Endodermal cell (in vitro differentiated cells): ENCODE data around the gene ATOH8. TPM values are rescaled to one million over a fixed set of nuclear protein-coding genes. Genes with fewer than 3 reads are reported as not detected.

Experiments used
- DNase-seq: peaks from one replicate; pipeline ENCODE4 v3.0.0-alpha.2; 2017
- H3K27ac ChIP-seq: 2 replicates; pipeline ENCODE4 v1.5.1; 2013; ENCODE audit warnings: mild to moderate bottlenecking, low read depth, low read length, moderate library complexity
- H3K27me3 ChIP-seq: 2 replicates; pipeline ENCODE4 v1.6.1; 2013; ENCODE audit warnings: mild to moderate bottlenecking, low read length, moderate library complexity; ENCODE audit not compliant: insufficient read depth, control insufficient read depth, poor library complexity, severe bottlenecking
- H3K36me3 ChIP-seq: 2 replicates; pipeline ENCODE4 v1.7.0; 2013; ENCODE audit warnings: mild to moderate bottlenecking, low read length, moderate library complexity; ENCODE audit not compliant: control insufficient read depth, insufficient read depth
- H3K4me1 ChIP-seq: one replicate; pipeline ENCODE4 v1.7.0; 2013; ENCODE audit warnings: low read length; ENCODE audit not compliant: control insufficient read depth, insufficient read depth
- H3K4me3 ChIP-seq: 2 replicates; pipeline ENCODE4 v1.5.1; 2013; ENCODE audit warnings: mild to moderate bottlenecking, low read length, moderate library complexity
- H3K9ac ChIP-seq: 2 replicates; pipeline ENCODE4 v1.6.1; 2013; ENCODE audit warnings: mild to moderate bottlenecking, low read length, moderate library complexity; ENCODE audit not compliant: poor library complexity, severe bottlenecking; ENCODE audit errors: extremely low read depth
- H3K9me3 ChIP-seq: 2 replicates; pipeline ENCODE4 v1.6.1; 2013; ENCODE audit warnings: mild to moderate bottlenecking, low read length, moderate library complexity; ENCODE audit not compliant: control insufficient read depth
- H3K27ac Mint-ChIP-seq: 2 replicates; pipeline ENCODE4 v1.8.0; 2020; ENCODE audit warnings: mixed read lengths
- H3K27me3 Mint-ChIP-seq: 2 replicates; pipeline ENCODE4 v1.8.0; 2021; ENCODE audit warnings: mild to moderate bottlenecking, mixed read lengths; ENCODE audit not compliant: insufficient read depth
- H3K36me3 Mint-ChIP-seq: 2 replicates; pipeline ENCODE4 v1.8.0; 2020; ENCODE audit warnings: low read depth, mixed read lengths
- H3K4me1 Mint-ChIP-seq: 2 replicates; pipeline ENCODE4 v1.8.0; 2020; ENCODE audit warnings: mixed read lengths
- H3K4me3 Mint-ChIP-seq: 2 replicates; pipeline ENCODE4 v1.8.0; 2020; ENCODE audit warnings: mild to moderate bottlenecking, moderate library complexity, mixed read lengths
- H3K9me3 Mint-ChIP-seq: 2 replicates; pipeline ENCODE4 v1.8.0; 2020; ENCODE audit warnings: mild to moderate bottlenecking, mixed read lengths
- CTCF ChIP-seq: fragments of 200-600 bp; sonication (generic); conservative IDR thresholded peaks from 2 replicates; pipeline ENCODE4 v1.5.0; 2021; ENCODE audit warnings: antibody characterized with exemption, mild to moderate bottlenecking
- WGBS, 2 experiments: methylation state at CpG; one replicate each; pipeline versions ENCODE4 v1.1.5 to v1.1.7; 2013; ENCODE audit warnings: missing lambda C conversion rate in 2 of 2, mixed read lengths in 1 of 2; ENCODE audit not compliant: insufficient coverage in 1 of 2, insufficient read length in 1 of 2; 5-methylcytosine and 5-hydroxymethylcytosine counted together
- total RNA-seq, 2 donors: library from RNA; stranded (reverse); fragmentation: NEBNext Ultra II Directional in 1 of 2; extraction: Animal tissue kit (Norgen Biotek cat#: 25700) in 1 of 2; gene quantifications; 2 replicates in 1 of 2; 3 replicates in 1 of 2; pipeline ENCODE4 v1.2.1, GENCODE V29; 2021

Gene ATOH8
- total RNA-seq, 2 donors from 2014 or later = 1.3 to 1.6 TPM

GRCh38 chr2:85785027-85785822 lies 31.4 kb downstream of the ATOH8 start:
- Mint-ChIP-seq H3K27me3 (peaks cover 6% of the 10 kb centered on the region), H3K27ac (no peak overlapping the region), H3K4me3 (no peak overlapping the region), H3K36me3 (no peaks in the 10 kb centered on the region), H3K4me1 (no peaks in the 10 kb centered on the region), H3K9me3 (no peaks in the 10 kb centered on the region)
- no peak for TF ChIP-seq CTCF
- H3K9ac ChIP-seq = no peak overlapping the region
- no peaks in the 10 kb centered on the region for H3K9me3 ChIP-seq
- no peaks in the 10 kb centered on the region for H3K27me3 ChIP-seq
- no peak overlapping the region for H3K27ac ChIP-seq
- 87 to 91% methylated on average over 17 to 25 of the region's 25 CpGs for WGBS, 2 experiments
- H3K4me3 ChIP-seq = no peak overlapping the region
- H3K36me3 ChIP-seq = no peaks in the 10 kb centered on the region
- H3K4me1 ChIP-seq = no peaks in the 10 kb centered on the region
- no peak for DNase-seq

GRCh38 chr2:85785871-85786270 lies 32.1 kb downstream of the ATOH8 start:
- H3K36me3 ChIP-seq = no peaks in the 10 kb centered on the region
- WGBS, 2 experiments = 92 to 100% methylated on average over 3 to 4 of the region's 4 CpGs
- no peaks in the 10 kb centered on the region for H3K4me1 ChIP-seq
- DNase-seq = no peak
- H3K27me3 ChIP-seq = peaks cover 2% of the 10 kb centered on the region
- Mint-ChIP-seq H3K27me3 (peaks cover 9% of the 10 kb centered on the region), H3K9me3 (no peaks in the 10 kb centered on the region), H3K4me3 (no peak overlapping the region), H3K4me1 (no peaks in the 10 kb centered on the region), H3K36me3 (no peaks in the 10 kb centered on the region), H3K27ac (no peak overlapping the region)
- H3K9me3 ChIP-seq = no peaks in the 10 kb centered on the region
- no peak overlapping the region for H3K9ac ChIP-seq
- no peak overlapping the region for H3K27ac ChIP-seq
- H3K4me3 ChIP-seq = no peak overlapping the region
- TF ChIP-seq CTCF = no peak

GRCh38 chr2:85786444-85786843 lies 32.7 kb downstream of the ATOH8 start:
- peaks cover 8% of the 10 kb centered on the region for H3K27me3 ChIP-seq
- no peaks in the 10 kb centered on the region for H3K4me1 Mint-ChIP-seq
- H3K4me3 ChIP-seq = no peak overlapping the region
- H3K4me1 ChIP-seq = no peaks in the 10 kb centered on the region
- no peak for TF ChIP-seq CTCF
- no peaks in the 10 kb centered on the region for H3K36me3 Mint-ChIP-seq
- H3K9me3 Mint-ChIP-seq = no peaks in the 10 kb centered on the region
- WGBS, 2 experiments = 91 to 100% methylated on average over 4 to 7 of the region's 7 CpGs
- H3K9ac ChIP-seq = no peak overlapping the region
- H3K27ac ChIP-seq = no peak overlapping the region
- DNase-seq = no peak
- H3K27me3 Mint-ChIP-seq = peaks cover 14% of the 10 kb centered on the region
- H3K27ac Mint-ChIP-seq = no peak overlapping the region
- no peak overlapping the region for H3K4me3 Mint-ChIP-seq
- H3K36me3 ChIP-seq = no peaks in the 10 kb centered on the region
- no peaks in the 10 kb centered on the region for H3K9me3 ChIP-seq
